Measurements from ENCODE around the gene PPT1. TPM values are rescaled to one million over a fixed set of nuclear protein-coding genes. Genes with fewer than 3 reads are reported as not detected.

The PPT1 gene
- total and polyA plus RNA-seq, 2 of the 4 experiments (the other 2 are of a cell fraction) = 22.7 to 55.4 TPM

- no peak overlapping the region for H3K4ac ChIP-seq (ENCODE audit: low read depth, low read length)
- TF ChIP-seq MAZ (IDR thresholded peaks at IDR 0.05; ENCODE audit: borderline replicate concordance, low read depth, low read length) (no peak), ELK1 (IDR thresholded peaks at IDR 0.05; ENCODE audit: borderline replicate concordance, low read depth, low read length) (no peak), MXI1 (IDR thresholded peaks at IDR 0.05; ENCODE audit: borderline replicate concordance, low read depth, low read length) (no peak), BHLHE40 (IDR thresholded peaks at IDR 0.05; ENCODE audit: low read depth, low read length) (no peak), NFE2L2 (IDR thresholded peaks at IDR 0.05; ENCODE audit: low read depth, low read length) (no peak), RAD21 (IDR thresholded peaks at IDR 0.05; ENCODE audit: low read length) (no peak), USF2 (IDR thresholded peaks at IDR 0.05; ENCODE audit: low read depth, low read length) (no peak), SMC3 (IDR thresholded peaks at IDR 0.05; ENCODE audit: low read depth, low read length) (no peak), POLR2A (IDR thresholded peaks at IDR 0.05; ENCODE audit: low read depth, low read length) (no peak), RCOR1 (IDR thresholded peaks at IDR 0.05; ENCODE audit: insufficient replicate concordance, low read length) (no peak), RFX5 (IDR thresholded peaks at IDR 0.05; ENCODE audit: low read depth, low read length) (no peak), FOS (IDR thresholded peaks at IDR 0.05; ENCODE audit: low read depth, low read length) (no peak), MAFK (IDR thresholded peaks at IDR 0.05; ENCODE audit: low read depth, low read length) (no peak)
- no peak overlapping the region for H3K27ac ChIP-seq (ENCODE audit: insufficient read depth, low read length)
- no peak overlapping the region for H2AK9ac ChIP-seq (replicated peaks; ENCODE audit: low read depth, low read length, poor library complexity)
- H4K91ac ChIP-seq (ENCODE audit: insufficient read depth, low read depth, low read length) = no peak overlapping the region
- dilution Hi-C loops (cut with HindIII; ENCODE audit: low sequenced_read_pairs, unreplicated experiment) = no loop called here
- H3K9me3 ChIP-seq (ENCODE audit: control insufficient read depth, insufficient read depth, low read length) = no peaks in the 10 kb centered on the region
- peaks cover 10% of the 10 kb centered on the region for H3K36me3 ChIP-seq (ENCODE audit: control insufficient read depth, insufficient read depth, low read length)
- H2AFZ ChIP-seq (replicated peaks; ENCODE audit: low read length, poor library complexity) = no peak overlapping the region
- H2BK15ac ChIP-seq (ENCODE audit: low read depth, low read length) = no peak overlapping the region
- no peak overlapping the region for H4K5ac ChIP-seq (ENCODE audit: low read depth, low read length)
- no peak overlapping the region for H3K4me2 ChIP-seq (ENCODE audit: low read depth, low read length)
- peaks cover 9% of the 10 kb centered on the region; the same call in 1 of the 2 replicates for H3K4me1 ChIP-seq (ENCODE audit: control insufficient read depth, insufficient read depth, low read length)
- peaks cover 16% of the 10 kb centered on the region for H3K9me1 ChIP-seq (ENCODE audit: insufficient read depth, low read length)
- H2BK20ac ChIP-seq (ENCODE audit: low read depth, low read length) = no peak overlapping the region
- no peak overlapping the region for H3K18ac ChIP-seq (ENCODE audit: low read depth, low read length)
- ATAC-seq (ENCODE audit: low read depth) (no peak), DNase-seq (no peak)
- in situ Hi-C loops (cut with MboI; ENCODE audit: low sequenced_read_pairs) = no loop called here
- peaks cover 0 to 30% of the 10 kb centered on the region in 2 experiments; a peak in 2 of 4 replicates for H3K79me1 ChIP-seq (ENCODE audit: low read depth in 1 of 2, low read length in 2 of 2)
- no peaks in the 10 kb centered on the region for H3K27me3 ChIP-seq (ENCODE audit: control insufficient read depth, insufficient read depth, low read length)
- CTCF ChIA-PET = no interaction called here
- POLR2A ChIA-PET (ENCODE audit: unreplicated experiment) = interaction anchor here (0.7 kb wide), 1 partner anchor 707 kb away, joined by 4 read pairs; no protein-coding TSS in a partner anchor
- H3K23ac ChIP-seq (ENCODE audit: low read depth, low read length) = no peak overlapping the region
- no peak overlapping the region for H3K9ac ChIP-seq (ENCODE audit: low read depth, low read length)
- H2BK5ac ChIP-seq (ENCODE audit: low read depth, low read length, poor library complexity, severe bottlenecking) = no peak overlapping the region
- no CpG with 5 or more reads among the region's 3 CpGs for WGBS, 2 experiments (ENCODE audit: extremely low coverage in 2 of 2, insufficient read length in 1 of 2)
- no TSS peak for BruUV-seq (replicated peaks)
- no peak overlapping the region for H3K56ac ChIP-seq (ENCODE audit: extremely low read depth, insufficient read depth, low read length)
- no peak overlapping the region for H3K4me3 ChIP-seq (ENCODE audit: insufficient read depth, low read depth, low read length)
- intact Hi-C loops (cut with micrococcal nuclease) = no loop called here
- no peak overlapping the region for H3K14ac ChIP-seq (replicated peaks; ENCODE audit: low read depth, low read length)
- peaks cover 80% of the 10 kb centered on the region for H4K20me1 ChIP-seq (ENCODE audit: insufficient read depth, low read length)
- H2AK5ac ChIP-seq (ENCODE audit: low read depth, low read length) = no peak overlapping the region
- no peak overlapping the region for H4K8ac ChIP-seq (ENCODE audit: low read depth in 2 of 2, low read length in 2 of 2)
- H2BK120ac ChIP-seq (ENCODE audit: low read depth, low read length) = no peak overlapping the region
Observed at GRCh38 chr1:40044110-40044509, 52.9 kb downstream of the PPT1 start.
